Endothelial cell of umbilical vein (primary cell): Measurements from ENCODE around the gene PTPRT. TPM values are rescaled to one million over a fixed set of nuclear protein-coding genes. Genes with fewer than 3 reads are reported as not detected.

Source experiments
- BruUV-seq: library from RNA; stranded (reverse); fragments of 400-500 nt; replicated peaks from 2 replicates; lab custom pipeline; 2021; lab: Mats Ljungman, UMichigan
- CTCF ChIA-PET: fragments of 300-600, 350-600 bp; sonication (Branson Sonifier 250); formaldehyde crosslinking; loops from one replicate; lab custom pipeline; 2021; ENCODE audit warnings: antibody characterized with exemption, inconsistent platforms; lab: Charles Lee
- POLR2A ChIA-PET: fragments of 300-600, 350-600 bp; sonication (Branson Sonifier 250); formaldehyde crosslinking; loops from one replicate; lab custom pipeline; 2021; ENCODE audit warnings: antibody characterized with exemption, inconsistent platforms; lab: Charles Lee
- DNase-seq: peaks from one replicate; pipeline ENCODE4 v3.0.0-alpha.2; 2011; ENCODE audit warnings: low read depth, low spot score
- FAIRE-seq: peaks from 2 replicates; lab custom pipeline; 2011; peaks lifted over from hg19 to GRCh38; lab: Jason Lieb, UNC
- H2AFZ ChIP-seq: 2 replicates; pipeline ENCODE4 v1.6.0; 2012; ENCODE audit warnings: low read depth, low read length, control low read depth, inconsistent platforms
- H3K27ac ChIP-seq: 2 replicates; pipeline ENCODE4 v1.5.1; 2011; ENCODE audit warnings: low read depth, mild to moderate bottlenecking, control low read depth, low read length, moderate library complexity; ENCODE audit not compliant: insufficient read depth
- H3K27me3 ChIP-seq, 2 experiments: 2 replicates each; pipeline versions ENCODE4 v1.6.0 to v1.6.1; 2011; ENCODE audit warnings: low read length in 2 of 2, mixed read lengths in 1 of 2; ENCODE audit not compliant: control insufficient read depth in 2 of 2, insufficient read depth in 2 of 2
- H3K36me3 ChIP-seq, 2 experiments: 2 replicates in 1 of 2; 3 replicates in 1 of 2; pipeline ENCODE4 v1.5.1; 2011; ENCODE audit warnings: low read length in 2 of 2, mild to moderate bottlenecking in 1 of 2, moderate library complexity in 1 of 2; ENCODE audit not compliant: control insufficient read depth in 2 of 2, insufficient read depth in 2 of 2; ENCODE audit errors: extremely low read depth in 1 of 2
- H3K4me1 ChIP-seq: 3 replicates; pipeline ENCODE4 v1.5.1; 2011; ENCODE audit warnings: mild to moderate bottlenecking, low read length; ENCODE audit not compliant: control insufficient read depth, insufficient read depth; ENCODE audit errors: extremely low read depth
- H3K4me2 ChIP-seq: 2 replicates; pipeline ENCODE4 v1.6.1; 2011; ENCODE audit warnings: low read length, control low read depth, mixed read lengths; ENCODE audit not compliant: insufficient read depth
- H3K4me3 ChIP-seq, 3 experiments: fragments of 200-600 bp in 1 of 3; sonication (generic), shearing (Covaris generic) in 1 of 3; replicated peaks in 1 of 3; 2 replicates each; pipeline ENCODE4 v1.5.1; 2011 to 2016; ENCODE audit warnings: control low read depth in 3 of 3, low read length in 3 of 3, mild to moderate bottlenecking in 2 of 3, inconsistent platforms in 1 of 3, low read depth in 1 of 3, moderate library complexity in 1 of 3; ENCODE audit not compliant: insufficient read depth in 1 of 3
- H3K79me2 ChIP-seq: 2 replicates; pipeline ENCODE4 v1.6.0; 2012; ENCODE audit warnings: low read length, inconsistent platforms; ENCODE audit not compliant: control insufficient read depth, insufficient read depth
- H3K9ac ChIP-seq: replicated peaks from 2 replicates; pipeline ENCODE3; 2011; ENCODE audit warnings: low read length, control low read depth; ENCODE audit not compliant: insufficient read depth; ENCODE audit errors: extremely low read depth
- H3K9me1 ChIP-seq: replicated peaks from 3 replicates; pipeline ENCODE4 v1.6.0; 2011; ENCODE audit warnings: mild to moderate bottlenecking, low read length; ENCODE audit not compliant: control insufficient read depth, insufficient read depth; ENCODE audit errors: extremely low read depth
- H3K9me3 ChIP-seq: replicated peaks from 2 replicates; pipeline ENCODE4 v1.5.1; 2012; ENCODE audit warnings: low read length, inconsistent platforms; ENCODE audit not compliant: control insufficient read depth, insufficient read depth
- H4K20me1 ChIP-seq: replicated peaks from 2 replicates; pipeline ENCODE3; 2011; ENCODE audit warnings: mild to moderate bottlenecking, low read length; ENCODE audit not compliant: control insufficient read depth, insufficient read depth; ENCODE audit errors: extremely low read depth
- CTCF ChIP-seq, 2 donors: IDR thresholded peaks; 1 replicate in 1 of 2; 2 replicates in 1 of 2; pipeline ENCODE4 v1.5.1; 2011; ENCODE audit warnings: low read length in 2 of 2, mild to moderate bottlenecking in 2 of 2, moderate library complexity in 2 of 2, control low read depth in 1 of 2, inconsistent platforms in 1 of 2, low read depth in 1 of 2; ENCODE audit not compliant: insufficient read depth in 1 of 2; ENCODE audit errors: extremely low read depth in 1 of 2
- EZH2 ChIP-seq: IDR thresholded peaks from 2 replicates; pipeline ENCODE4 v1.6.1; 2012; ENCODE audit warnings: borderline replicate concordance, low read depth, mild to moderate bottlenecking, moderate library complexity, low read length, inconsistent platforms; ENCODE audit not compliant: severe bottlenecking
- FOS ChIP-seq: IDR thresholded peaks from 2 replicates; pipeline ENCODE4 v1.6.1; 2011; ENCODE audit warnings: mild to moderate bottlenecking, low read length, moderate library complexity, borderline replicate concordance; ENCODE audit not compliant: insufficient read depth
- GATA2 ChIP-seq: IDR thresholded peaks from 2 replicates; pipeline ENCODE4 v1.7.0; 2011; ENCODE audit warnings: low read depth, mild to moderate bottlenecking, moderate library complexity, mixed read lengths, low read length; ENCODE audit not compliant: insufficient read length, insufficient read depth
- JUN ChIP-seq: IDR thresholded peaks from 2 replicates; pipeline ENCODE4 v1.6.1; 2011; ENCODE audit warnings: borderline replicate concordance, low read depth; ENCODE audit not compliant: insufficient read length, insufficient read depth
- MAX ChIP-seq: IDR thresholded peaks from 2 replicates; pipeline ENCODE4 v1.6.1; 2011; ENCODE audit not compliant: insufficient read depth, insufficient read length
- MYC ChIP-seq: IDR thresholded peaks from one replicate; pipeline ENCODE4 v1.6.1; 2011; ENCODE audit warnings: mild to moderate bottlenecking, low read depth, low read length
- POLR2A ChIP-seq: IDR thresholded peaks from 2 replicates; pipeline ENCODE4 v1.6.1; 2012; ENCODE audit warnings: low read depth, mild to moderate bottlenecking, control low read depth, low read length
- POLR2AphosphoS5 ChIP-seq: IDR thresholded peaks from 2 replicates; pipeline ENCODE4 v1.6.1; 2012; ENCODE audit warnings: low read depth, mild to moderate bottlenecking, control low read depth, low read length, moderate library complexity; ENCODE audit not compliant: insufficient read depth
- dilution Hi-C: fragments of 300-500 bp; cut with MboI; formaldehyde crosslinking; loops from one replicate; pipeline ENCODE4 v1.15.0; 2019; ENCODE audit warnings: low sequenced_read_pairs; ENCODE audit not compliant: extremely low pct_ligation_motif_present
- intact Hi-C: fragments of 100-400 bp; cut with micrococcal nuclease; formaldehyde crosslinking; loops from one replicate; pipeline ENCODE4 v1.10.0; 2022
- polyA plus RNA-seq, 4 experiments: library from polyadenylated mRNA; depleted of rRNA in 3 of 4; stranded (reverse) in 3 of 4; unstranded in 1 of 4; fragments of >200 nt; gene quantifications; 2 replicates each; pipeline versions ENCODE4 v1.2.1 to v1.2.3, GENCODE V29; 2011 to 2012; ENCODE audit warnings: missing spikeins in 1 of 4
- total RNA-seq: library from RNA; stranded (reverse); gene quantifications from 2 replicates; pipeline ENCODE4 v1.2.3, GENCODE V29; 2021

The PTPRT gene
- total and polyA plus RNA-seq, 2 donors (not counting 3 experiments of a cell fraction or from before 2014, with no cell fraction given), result not detected

GRCh38 chr20:42102000-42102399 lies 1087.7 kb downstream of the PTPRT start:
- Histone ChIP-seq H3K79me2 (no peaks in the 10 kb centered on the region), H4K20me1 (no peaks in the 10 kb centered on the region), H3K27me3 (no peaks in the 10 kb centered on the region), H3K4me2 (no peak overlapping the region), H3K9me1 (no peaks in the 10 kb centered on the region), H3K9ac (no peak overlapping the region), H3K9me3 (peaks cover 5% of the 10 kb centered on the region), H3K36me3 (no peaks in the 10 kb centered on the region), H3K4me1 (no peaks in the 10 kb centered on the region), H3K4me3 (no peak overlapping the region), H2AFZ (no peak overlapping the region), H3K27ac (no peak overlapping the region)
- DNase-seq (no peak), FAIRE-seq (no peak)
- TF ChIP-seq CTCF (IDR thresholded peaks at IDR 0.05; ENCODE audit: extremely low read depth in 1 of 2, insufficient read depth in 1 of 2, low read depth in 1 of 2, low read length in 2 of 2), result no peak
- TF ChIP-seq POLR2A, result no peak
- TF ChIP-seq JUN, result no peak
- no peak for TF ChIP-seq MYC
- TF ChIP-seq MAX, result no peak
- TF ChIP-seq EZH2, result no peak
- TF ChIP-seq GATA2, result no peak
- no peak for TF ChIP-seq FOS
- TF ChIP-seq POLR2AphosphoS5, result no peak
- ChIA-PET CTCF (no interaction called here), POLR2A (no interaction called here)
- intact Hi-C loops, result no loop called here
- no TSS peak for BruUV-seq
- dilution Hi-C loops, result no loop called here
